ENCODE measurements around the gene STOML1. TPM values are rescaled to one million over a fixed set of nuclear protein-coding genes. Genes with fewer than 3 reads are reported as not detected.
A peak's percentile ranks its signal among the peaks of the same experiment; 100 is the strongest.
"Not testable (repeated sequence)": the region's sequence is repeated elsewhere in the genome, so short reads cannot be mapped to it uniquely, and the experiment has no call there.

Gene STOML1
- total RNA-seq, 2 experiments from 2014 or later: 12.0 to 12.8 TPM

- no peak for DNase-seq
- no peak overlapping the region for H3K4me3 Mint-ChIP-seq
- peaks cover 22% of the 10 kb centered on the region for H3K4me1 Mint-ChIP-seq
- no peaks in the 10 kb centered on the region for H3K36me3 Mint-ChIP-seq (ENCODE audit: low read depth)
- ChIA-PET POLR2A (no interaction called here), CTCF (interaction anchor here (1.3 to 2.3 kb wide), 2 partner anchors 14 to 17 kb away, joined by 3 to 11 read pairs; no protein-coding TSS in a partner anchor)
- H3K27me3 Mint-ChIP-seq: peaks cover 4% of the 10 kb centered on the region
- H3K9me3 Mint-ChIP-seq: no peaks in the 10 kb centered on the region
- H3K27ac Mint-ChIP-seq: no peak overlapping the region
Measured at GRCh38 chr15:73945130-73945508, 47.0 kb downstream of the STOML1 start.

DNA sequence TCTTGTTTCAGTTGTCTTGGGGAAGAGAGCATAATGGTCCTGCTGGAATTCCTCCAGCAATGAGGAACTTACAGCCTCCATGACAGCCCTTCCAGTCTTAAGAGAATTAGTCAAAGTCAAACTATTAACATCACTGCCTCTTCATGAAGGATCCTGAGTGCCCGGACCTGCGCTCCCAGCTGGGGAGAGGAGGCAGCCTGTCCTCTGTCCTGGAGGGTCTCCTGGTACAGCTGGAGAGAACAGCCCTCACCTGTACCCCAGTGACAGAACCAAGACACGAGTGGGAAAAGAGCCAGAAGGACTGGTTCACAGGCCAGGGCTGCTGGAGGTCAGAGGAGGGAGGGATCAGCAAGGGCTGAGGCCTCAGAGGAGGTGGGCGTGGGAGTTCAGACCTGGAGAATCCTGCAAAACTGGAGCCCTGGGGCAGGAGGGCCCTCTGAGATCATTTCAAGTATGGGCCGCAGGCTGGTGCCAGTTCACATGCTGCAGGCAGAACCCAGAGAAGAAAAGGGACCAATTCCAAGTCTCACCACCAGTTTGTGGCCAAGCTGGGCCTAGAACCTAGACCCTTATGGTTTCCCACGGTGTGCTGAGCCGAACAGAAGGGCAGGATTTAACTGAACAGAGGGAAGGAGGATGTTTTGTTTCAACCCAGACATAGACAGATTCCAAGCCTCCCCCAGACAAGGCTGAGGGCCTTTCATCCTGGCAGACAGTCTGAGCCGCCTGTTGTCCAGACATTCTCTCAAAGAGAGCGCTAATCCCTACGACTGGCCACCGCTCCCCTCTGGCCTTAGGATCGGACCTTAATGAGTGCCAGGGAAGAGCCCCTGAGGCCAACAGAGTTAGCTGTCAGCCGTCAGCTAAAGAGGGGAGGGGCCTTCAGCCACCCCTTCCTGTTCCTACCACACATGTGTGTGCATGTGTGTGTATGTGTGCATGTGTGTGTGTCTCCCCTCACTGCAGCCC lies 47.6 kb downstream of the STOML1 start:
- POLR2A ChIA-PET: no interaction called here
- H3K9me3 Mint-ChIP-seq: no peaks in the 10 kb centered on the region
- H3K27me3 Mint-ChIP-seq: peaks cover 4% of the 10 kb centered on the region
- CTCF ChIA-PET: interaction anchor here (2.3 kb wide), 1 partner anchor 17 kb away, joined by 11 read pairs; no protein-coding TSS in a partner anchor
- no peak for DNase-seq
- no peak overlapping the region for H3K4me3 Mint-ChIP-seq
- H3K27ac Mint-ChIP-seq: no peak overlapping the region
- no peaks in the 10 kb centered on the region for H3K36me3 Mint-ChIP-seq (ENCODE audit: low read depth)
- H3K4me1 Mint-ChIP-seq: peaks cover 22% of the 10 kb centered on the region

- Mint-ChIP-seq H3K4me3 (no peak overlapping the region), H3K27ac (peak overlapping the region; percentile 41), H3K4me1 (peaks cover 22% of the 10 kb centered on the region), H3K9me3 (no peaks in the 10 kb centered on the region), H3K36me3 (ENCODE audit: low read depth) (no peaks in the 10 kb centered on the region), H3K27me3 (peaks cover 4% of the 10 kb centered on the region)
- ChIA-PET POLR2A (no interaction called here), CTCF (interaction anchor here (0.9 to 1.3 kb wide), 4 partner anchors 8 to 15 kb away, joined by 3 to 4 read pairs (median 4); no protein-coding TSS in a partner anchor)
- no peak for DNase-seq
Measured at GRCh38 chr15:73942751-73943270, 49.3 kb downstream of the STOML1 start.

GRCh38 chr15:73941871-73942635 lies 50.0 kb downstream of the STOML1 start:
- DNase-seq: peak; percentile 22
- ChIA-PET CTCF (interaction anchor here (0.9 to 1.3 kb wide), 4 partner anchors 9 to 16 kb away, joined by 3 to 4 read pairs (median 3); no protein-coding TSS in a partner anchor), POLR2A (no interaction called here)
- H3K27me3 Mint-ChIP-seq: peaks cover 4% of the 10 kb centered on the region
- peak overlapping the region; percentile 57 for H3K27ac Mint-ChIP-seq
- no peak overlapping the region for H3K4me3 Mint-ChIP-seq
- H3K4me1 Mint-ChIP-seq: peaks cover 22% of the 10 kb centered on the region
- H3K9me3 Mint-ChIP-seq: no peaks in the 10 kb centered on the region
- no peaks in the 10 kb centered on the region for H3K36me3 Mint-ChIP-seq (ENCODE audit: low read depth)

- ChIA-PET CTCF (interaction anchor here (1.3 kb wide), 1 partner anchor 17 kb away, joined by 3 read pairs; no protein-coding TSS in a partner anchor), POLR2A (no interaction called here)
- Mint-ChIP-seq H3K4me1 (peaks cover 21% of the 10 kb centered on the region), H3K27me3 (peaks cover 4% of the 10 kb centered on the region), H3K9me3 (no peaks in the 10 kb centered on the region), H3K4me3 (no peak overlapping the region), H3K36me3 (ENCODE audit: low read depth) (no peaks in the 10 kb centered on the region), H3K27ac (peak overlapping the region; percentile 78)
- DNase-seq: no peak
Measured at GRCh38 chr15:73941449-73941848, 50.6 kb downstream of the STOML1 start.

GRCh38 chr15:73941044-73941443 lies 51.1 kb downstream of the STOML1 start:
- no peaks in the 10 kb centered on the region for H3K36me3 Mint-ChIP-seq (ENCODE audit: low read depth)
- H3K27ac Mint-ChIP-seq: peak overlapping the region; percentile 78
- POLR2A ChIA-PET: no interaction called here
- peaks cover 4% of the 10 kb centered on the region for H3K27me3 Mint-ChIP-seq
- no peak overlapping the region for H3K4me3 Mint-ChIP-seq
- no peak for DNase-seq
- H3K4me1 Mint-ChIP-seq: peaks cover 21% of the 10 kb centered on the region
- CTCF ChIA-PET: interaction anchor here (1.3 kb wide), 1 partner anchor 17 kb away, joined by 3 read pairs; no protein-coding TSS in a partner anchor
- no peaks in the 10 kb centered on the region for H3K9me3 Mint-ChIP-seq

DNA sequence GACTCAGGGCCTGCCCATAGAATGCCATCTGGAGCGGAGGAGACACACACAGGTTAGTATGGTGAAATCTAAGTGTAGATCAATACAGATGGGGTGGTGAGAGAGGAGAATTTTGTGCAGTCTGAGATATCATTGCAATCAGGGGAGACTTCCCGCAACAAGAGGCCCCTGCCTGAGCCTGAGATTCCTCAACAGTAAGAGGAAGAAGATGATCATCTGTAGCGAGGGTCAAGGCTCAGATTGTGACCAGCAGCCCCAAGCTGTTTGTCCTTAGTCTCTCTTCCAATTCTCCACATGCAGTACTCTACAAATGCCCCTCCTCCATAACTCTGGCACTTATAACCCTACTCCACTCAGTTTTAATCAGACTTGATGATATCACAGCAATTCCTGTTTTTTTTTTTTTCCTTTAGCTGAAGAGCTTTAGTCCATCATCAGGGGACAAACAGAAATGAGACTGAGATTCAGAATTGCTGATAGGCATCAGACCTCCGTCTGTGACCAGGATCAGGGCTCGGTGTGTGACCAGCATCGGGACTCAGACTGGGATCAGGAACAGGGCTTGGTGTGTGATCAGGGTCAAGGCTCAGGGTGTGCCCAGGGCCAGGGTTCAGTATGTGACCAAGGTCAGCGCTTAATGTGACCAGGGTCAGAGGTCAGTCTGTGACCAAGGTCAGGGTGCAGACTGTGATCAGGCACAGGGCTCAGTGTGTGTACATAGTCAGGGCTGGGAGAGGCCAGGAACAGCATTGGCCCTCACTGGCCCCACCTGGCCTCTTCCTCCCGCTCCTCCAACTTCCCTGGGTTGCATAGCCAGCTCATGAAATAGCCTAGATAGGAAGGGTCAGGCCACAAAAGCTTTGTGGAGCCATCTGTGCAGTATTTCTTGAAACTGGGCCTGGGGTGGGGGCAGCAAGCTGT lies 51.8 kb downstream of the STOML1 start:
- H3K4me3 Mint-ChIP-seq: no peak overlapping the region
- DNase-seq: no peak
- H3K4me1 Mint-ChIP-seq: peaks cover 19% of the 10 kb centered on the region
- H3K27ac Mint-ChIP-seq: no peak overlapping the region
- ChIA-PET POLR2A (no interaction called here), CTCF (interaction anchor here (1.0 to 1.3 kb wide), 3 partner anchors 9 to 33 kb away, joined by 3 to 4 read pairs (median 3); no protein-coding TSS in a partner anchor)
- H3K27me3 Mint-ChIP-seq: peaks cover 4% of the 10 kb centered on the region
- no peaks in the 10 kb centered on the region for H3K9me3 Mint-ChIP-seq
- no peaks in the 10 kb centered on the region for H3K36me3 Mint-ChIP-seq (ENCODE audit: low read depth)

DNA sequence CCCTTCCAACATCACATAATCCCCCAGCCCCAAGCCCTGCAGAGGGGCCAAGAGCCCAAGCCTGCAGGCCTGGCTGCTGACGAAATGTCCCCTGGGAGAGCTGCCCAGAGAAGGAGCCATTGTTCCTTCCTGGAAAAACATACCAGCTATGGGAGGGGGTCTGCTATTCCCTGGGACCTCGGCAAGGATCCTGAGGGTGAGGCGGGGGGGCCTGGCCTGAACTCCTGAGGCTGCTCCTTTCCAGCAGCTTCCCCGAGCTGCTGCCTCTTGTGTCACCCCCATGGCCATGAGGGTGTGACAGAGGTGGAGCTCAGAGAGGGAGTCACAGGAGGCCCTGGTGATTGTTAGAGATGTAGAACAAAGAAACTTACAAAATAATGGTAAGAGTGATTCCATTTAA lies 53.0 kb downstream of the STOML1 start:
- Mint-ChIP-seq H3K9me3 (no peaks in the 10 kb centered on the region), H3K27ac (peak overlapping the region; percentile 58), H3K36me3 (ENCODE audit: low read depth) (no peaks in the 10 kb centered on the region), H3K4me1 (peaks cover 19% of the 10 kb centered on the region), H3K4me3 (no peak overlapping the region), H3K27me3 (no peaks in the 10 kb centered on the region)
- no peak for DNase-seq
- ChIA-PET POLR2A (no interaction called here), CTCF (interaction anchor here (1.2 to 1.4 kb wide), 2 partner anchors 12 to 34 kb away, joined by 4 to 6 read pairs; no protein-coding TSS in a partner anchor)

- H3K4me3 Mint-ChIP-seq; H3K36me3 Mint-ChIP-seq (ENCODE audit: low read depth); H3K27me3 Mint-ChIP-seq; POLR2A ChIA-PET; DNase-seq; H3K27ac Mint-ChIP-seq; H3K9me3 Mint-ChIP-seq: not testable (repeated sequence)
- peaks cover 19% of the 10 kb centered on the region for H3K4me1 Mint-ChIP-seq
- CTCF ChIA-PET: interaction anchor here (1.4 to 1.7 kb wide), 2 partner anchors 11 to 13 kb away, joined by 6 to 8 read pairs; no protein-coding TSS in a partner anchor
Measured at GRCh38 chr15:73938516-73938915, 53.6 kb downstream of the STOML1 start.

GRCh38 chr15:73937726-73938125 lies 54.4 kb downstream of the STOML1 start:
- no peak for DNase-seq
- ChIA-PET CTCF (interaction anchor here (1.4 to 1.7 kb wide), 2 partner anchors 10 to 14 kb away, joined by 6 to 8 read pairs; no protein-coding TSS in a partner anchor), POLR2A (no interaction called here)
- no peaks in the 10 kb centered on the region for H3K36me3 Mint-ChIP-seq (ENCODE audit: low read depth)
- no peaks in the 10 kb centered on the region for H3K27me3 Mint-ChIP-seq
- no peak overlapping the region for H3K27ac Mint-ChIP-seq
- peaks cover 17% of the 10 kb centered on the region for H3K4me1 Mint-ChIP-seq
- H3K9me3 Mint-ChIP-seq: no peaks in the 10 kb centered on the region
- H3K4me3 Mint-ChIP-seq: no peak overlapping the region

- no peak overlapping the region for H3K4me3 Mint-ChIP-seq
- POLR2A ChIA-PET: no interaction called here
- H3K9me3 Mint-ChIP-seq: no peaks in the 10 kb centered on the region
- H3K27me3 Mint-ChIP-seq: no peaks in the 10 kb centered on the region
- no peaks in the 10 kb centered on the region for H3K36me3 Mint-ChIP-seq (ENCODE audit: low read depth)
- H3K4me1 Mint-ChIP-seq: peaks cover 12% of the 10 kb centered on the region
- no peak for DNase-seq
- no peak overlapping the region for H3K27ac Mint-ChIP-seq
- CTCF ChIA-PET: interaction anchor here (1.3 to 2.4 kb wide), 3 partner anchors 10 to 14 kb away, joined by 3 to 8 read pairs (median 6); no protein-coding TSS in a partner anchor
Measured at GRCh38 chr15:73937296-73937695, 54.8 kb downstream of the STOML1 start.
